Kidney epithelial cell (primary cell): Measurements from ENCODE around the gene MAML2. TPM values are rescaled to one million over a fixed set of nuclear protein-coding genes. Genes with fewer than 3 reads are reported as not detected.

Experiments
- DNase-seq: peaks from one replicate; pipeline ENCODE4 v3.0.0-alpha.2; 2010; ENCODE audit warnings: low read depth
- H3K27me3 ChIP-seq: 2 replicates; pipeline ENCODE4 v1.6.0; 2011; ENCODE audit warnings: low read length; ENCODE audit not compliant: control insufficient read depth, insufficient read depth
- H3K36me3 ChIP-seq: 2 replicates; pipeline ENCODE4 v1.5.1; 2011; ENCODE audit warnings: low read length; ENCODE audit not compliant: control insufficient read depth, insufficient read depth
- H3K4me3 ChIP-seq: 2 replicates; pipeline ENCODE4 v1.5.1; 2011; ENCODE audit warnings: low read depth, mild to moderate bottlenecking, control low read depth, low read length
- total RNA-seq: library from RNA; depleted of rRNA; stranded (reverse); fragments of >200 nt; gene quantifications from 2 replicates; pipeline ENCODE4 v1.2.3, GENCODE V29; 2015
- TF ChIP-seq, protein P1 (sequence below): IDR thresholded peaks from 2 replicates; pipeline ENCODE4 v1.5.1; 2011; ENCODE audit warnings: mild to moderate bottlenecking, moderate library complexity, low read length, control low read depth, inconsistent platforms; ENCODE audit not compliant: insufficient read depth, poor library complexity, severe bottlenecking

MAML2 gene
- total RNA-seq, 1 donor from 2014 or later: 12.3 TPM

GRCh38 chr11:96222102-96222501 is 120.9 kb downstream of the MAML2 start:
- H3K27me3 ChIP-seq: no peaks in the 10 kb centered on the region
- no peak overlapping the region for H3K4me3 ChIP-seq
- TF ChIP-seq, protein P1, sequence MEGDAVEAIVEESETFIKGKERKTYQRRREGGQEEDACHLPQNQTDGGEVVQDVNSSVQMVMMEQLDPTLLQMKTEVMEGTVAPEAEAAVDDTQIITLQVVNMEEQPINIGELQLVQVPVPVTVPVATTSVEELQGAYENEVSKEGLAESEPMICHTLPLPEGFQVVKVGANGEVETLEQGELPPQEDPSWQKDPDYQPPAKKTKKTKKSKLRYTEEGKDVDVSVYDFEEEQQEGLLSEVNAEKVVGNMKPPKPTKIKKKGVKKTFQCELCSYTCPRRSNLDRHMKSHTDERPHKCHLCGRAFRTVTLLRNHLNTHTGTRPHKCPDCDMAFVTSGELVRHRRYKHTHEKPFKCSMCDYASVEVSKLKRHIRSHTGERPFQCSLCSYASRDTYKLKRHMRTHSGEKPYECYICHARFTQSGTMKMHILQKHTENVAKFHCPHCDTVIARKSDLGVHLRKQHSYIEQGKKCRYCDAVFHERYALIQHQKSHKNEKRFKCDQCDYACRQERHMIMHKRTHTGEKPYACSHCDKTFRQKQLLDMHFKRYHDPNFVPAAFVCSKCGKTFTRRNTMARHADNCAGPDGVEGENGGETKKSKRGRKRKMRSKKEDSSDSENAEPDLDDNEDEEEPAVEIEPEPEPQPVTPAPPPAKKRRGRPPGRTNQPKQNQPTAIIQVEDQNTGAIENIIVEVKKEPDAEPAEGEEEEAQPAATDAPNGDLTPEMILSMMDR: no peak
- no peak for DNase-seq
- H3K36me3 ChIP-seq: no peaks in the 10 kb centered on the region

GRCh38 chr11:96221244-96222070 is 121.5 kb downstream of the MAML2 start:
- Histone ChIP-seq H3K36me3 (no peaks in the 10 kb centered on the region), H3K4me3 (no peak overlapping the region), H3K27me3 (no peaks in the 10 kb centered on the region)
- no peak for DNase-seq
- TF ChIP-seq, protein P1: no peak

GRCh38 chr11:96219981-96220623 is 122.9 kb downstream of the MAML2 start:
- DNase-seq: no peak
- TF ChIP-seq, protein P1: no peak
- no peaks in the 10 kb centered on the region for H3K27me3 ChIP-seq
- H3K4me3 ChIP-seq: no peak overlapping the region
- H3K36me3 ChIP-seq: no peaks in the 10 kb centered on the region

DNA sequence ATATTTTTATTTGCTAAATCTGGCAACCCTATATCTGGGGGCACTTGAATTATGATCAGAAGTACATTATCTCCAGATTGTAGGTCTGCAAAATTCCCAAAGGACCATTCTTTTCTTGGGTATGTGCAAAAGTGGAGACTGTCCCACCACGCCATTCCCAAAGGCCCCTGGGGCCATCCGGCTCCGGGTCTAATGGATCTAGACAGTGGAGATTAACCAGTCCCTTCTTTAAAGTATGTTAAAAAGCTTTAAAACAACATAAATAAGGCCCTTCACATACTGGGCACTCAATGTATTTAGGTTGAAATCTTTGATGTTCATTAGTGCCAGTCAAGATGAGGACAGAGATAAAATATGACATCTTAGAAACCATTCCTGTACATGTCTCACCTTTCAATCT is 124.1 kb downstream of the MAML2 start:
- H3K36me3 ChIP-seq: no peaks in the 10 kb centered on the region
- no peaks in the 10 kb centered on the region for H3K27me3 ChIP-seq
- no peak for DNase-seq
- H3K4me3 ChIP-seq: no peak overlapping the region
- TF ChIP-seq, protein P1: no peak

DNA sequence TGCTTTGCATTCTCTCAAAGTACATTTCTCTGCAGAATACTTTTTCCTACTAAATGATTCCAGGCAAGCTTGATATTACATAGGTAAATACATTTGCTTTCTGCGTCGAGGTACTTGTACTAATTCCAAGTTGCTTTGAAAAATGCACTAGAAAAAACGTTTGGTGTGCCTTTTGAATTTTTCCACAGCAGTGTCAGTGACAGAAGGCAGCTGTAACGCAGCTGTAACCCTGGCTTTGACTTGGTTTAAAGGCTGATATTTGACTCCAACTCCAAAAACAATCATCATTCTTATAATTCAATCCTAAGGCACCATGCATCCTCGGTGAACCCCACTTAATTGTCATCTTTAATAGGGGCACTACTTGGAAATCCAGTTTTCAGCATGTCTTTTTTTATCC is 125.0 kb downstream of the MAML2 start:
- TF ChIP-seq, protein P1: no peak
- no peaks in the 10 kb centered on the region for H3K27me3 ChIP-seq
- no peak overlapping the region for H3K4me3 ChIP-seq
- no peaks in the 10 kb centered on the region for H3K36me3 ChIP-seq
- no peak for DNase-seq
